Activated T-helper 1 cell treated with Interleukin-2 at 50 U/mL for 16 hours (primary cell): ENCODE data around the gene RUSC1.
"Not testable (repeated sequence)": the region's sequence is repeated elsewhere in the genome, so short reads cannot be mapped to it uniquely, and the experiment has no call there.

Experiments used
- DNase-seq: peaks from one replicate; pipeline ENCODE4 v3.0.0-alpha.2; 2020; ENCODE audit warnings: low read depth

Gene RUSC1

DNA sequence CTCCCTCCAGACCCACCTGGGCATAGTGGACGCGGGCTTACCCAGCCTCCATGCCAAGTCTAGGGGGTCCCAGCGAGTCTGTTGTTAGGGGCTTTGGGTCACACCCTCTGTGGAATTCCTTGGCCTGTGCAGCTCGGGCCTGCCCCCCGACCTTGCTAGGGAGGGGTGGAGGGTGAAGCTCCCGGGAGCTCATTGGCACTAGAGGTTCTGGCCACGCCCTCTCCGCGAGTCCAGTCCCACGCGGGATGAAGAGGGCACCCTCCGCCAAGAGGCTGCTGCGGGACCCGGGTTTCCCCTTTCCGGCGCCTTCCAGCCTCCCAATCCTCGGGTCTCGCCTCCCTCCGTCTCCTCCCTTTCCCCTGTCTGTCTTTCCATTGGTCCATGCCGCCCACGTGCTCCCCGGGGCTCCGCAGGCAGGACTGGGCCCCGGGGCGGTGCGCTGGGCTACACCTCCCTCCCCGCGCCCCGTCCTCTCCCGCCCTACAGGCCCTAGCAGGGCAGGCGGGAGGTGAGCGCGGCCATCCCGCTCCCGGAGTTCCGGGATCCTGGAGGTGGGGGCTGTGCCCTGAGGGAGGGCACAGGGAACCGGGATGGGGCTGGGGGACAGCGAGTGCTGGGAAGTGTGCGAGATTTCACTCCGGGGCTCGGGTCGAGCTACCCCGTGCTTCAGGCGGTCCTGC is 3.5 kb downstream of the RUSC1 start:
- peak; percentile 78 for DNase-seq

DNA sequence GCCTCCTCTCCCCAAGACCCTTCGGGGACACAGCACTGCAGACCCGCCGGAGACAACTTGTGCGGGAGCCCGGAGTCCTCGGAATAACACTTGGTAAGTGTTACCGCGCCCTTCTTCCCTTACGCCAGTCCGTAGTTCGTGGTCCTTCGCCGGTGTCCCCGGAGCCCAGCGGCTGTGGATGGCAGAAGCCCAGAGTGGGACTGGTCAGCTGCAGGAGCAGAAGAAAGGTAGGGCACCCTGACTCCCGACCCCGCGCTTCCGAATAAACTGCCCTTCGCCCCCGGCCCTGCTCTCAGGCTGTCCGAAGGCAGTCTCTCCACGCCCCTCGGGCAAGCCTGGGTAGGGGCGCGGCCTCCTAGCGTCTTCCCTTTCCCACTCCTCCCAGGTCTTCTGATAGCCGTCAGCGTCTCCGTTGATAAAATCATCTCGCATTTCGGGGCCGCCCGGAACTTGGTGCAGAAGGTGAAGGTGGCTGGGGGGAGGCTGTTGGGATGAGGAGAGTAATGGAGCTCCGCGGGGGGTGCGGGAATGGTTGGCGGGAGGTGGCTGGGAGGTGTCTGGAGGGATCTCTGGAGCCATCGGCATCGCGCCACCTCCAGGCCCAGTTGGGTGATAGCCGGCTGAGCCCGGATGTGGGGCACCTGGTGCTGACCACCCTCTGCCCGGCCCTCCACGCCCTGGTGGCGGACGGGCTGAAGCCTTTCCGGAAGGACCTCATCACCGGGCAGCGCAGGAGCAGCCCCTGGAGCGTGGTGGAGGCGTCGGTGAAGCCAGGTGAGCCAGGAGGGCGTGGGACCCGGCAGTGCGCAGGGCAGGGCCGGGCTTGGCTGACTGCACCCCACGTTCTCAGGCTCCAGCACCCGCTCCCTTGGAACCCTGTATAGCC is 4.3 kb downstream of the RUSC1 start:
- DNase-seq, result no peak

DNA sequence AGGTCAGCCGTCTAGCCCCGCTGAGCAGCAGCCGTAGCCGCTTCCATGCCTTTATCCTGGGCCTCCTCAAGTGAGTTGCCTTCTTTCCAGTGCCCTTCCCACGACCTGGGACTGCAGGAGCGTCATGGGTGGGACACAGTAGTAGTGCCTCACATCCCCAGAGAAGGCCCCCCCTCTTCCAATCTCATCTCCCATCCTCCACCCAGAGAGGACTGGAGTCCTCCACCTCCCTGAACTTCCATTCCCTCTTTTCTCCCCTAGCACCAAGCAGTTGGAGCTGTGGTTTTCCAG is 4.9 kb downstream of the RUSC1 start:
- DNase-seq, result no peak

DNA sequence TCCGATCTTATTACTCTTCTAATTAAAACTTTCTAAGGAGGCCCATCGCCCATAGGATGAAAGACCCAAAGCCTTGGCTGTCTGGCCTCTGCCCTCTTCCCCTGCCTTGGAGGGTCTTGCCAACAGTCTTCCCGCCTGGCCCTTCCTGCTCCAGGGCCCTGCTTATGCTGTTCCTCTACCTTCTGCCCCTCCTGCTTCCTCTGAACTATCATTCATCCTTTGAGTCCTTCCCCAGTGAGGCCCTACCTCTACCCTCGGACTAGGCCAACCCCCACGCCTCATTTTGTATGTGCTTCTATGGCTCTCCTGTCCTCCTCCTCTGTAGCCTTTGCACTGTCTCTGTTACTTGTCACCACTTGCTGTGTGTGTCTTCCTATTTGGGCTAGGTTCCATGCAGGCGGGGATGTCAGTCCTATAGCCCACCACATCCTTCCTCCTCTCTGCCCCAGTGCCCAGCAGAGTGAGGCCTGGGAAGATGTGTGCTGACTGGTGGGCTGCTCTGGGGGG is 5.4 kb downstream of the RUSC1 start:
- DNase-seq, result no peak

DNA sequence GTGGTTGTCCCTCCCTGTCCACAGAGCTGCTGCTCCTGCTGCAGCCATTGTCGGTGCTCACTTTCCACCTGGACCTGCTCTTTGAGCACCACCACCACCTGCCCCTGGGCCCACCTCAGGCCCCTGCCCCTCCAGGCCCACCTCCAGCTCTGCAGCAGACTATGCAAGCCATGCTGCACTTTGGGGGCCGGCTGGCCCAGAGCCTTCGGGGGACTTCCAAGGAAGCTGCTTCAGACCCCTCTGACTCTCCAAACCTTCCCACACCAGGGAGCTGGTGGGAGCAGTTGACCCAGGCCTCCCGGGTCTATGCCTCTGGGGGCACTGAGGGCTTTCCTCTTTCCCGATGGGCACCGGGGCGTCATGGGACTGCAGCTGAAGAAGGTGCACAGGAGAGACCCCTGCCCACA is 5.9 kb downstream of the RUSC1 start:
- no peak for DNase-seq

DNA sequence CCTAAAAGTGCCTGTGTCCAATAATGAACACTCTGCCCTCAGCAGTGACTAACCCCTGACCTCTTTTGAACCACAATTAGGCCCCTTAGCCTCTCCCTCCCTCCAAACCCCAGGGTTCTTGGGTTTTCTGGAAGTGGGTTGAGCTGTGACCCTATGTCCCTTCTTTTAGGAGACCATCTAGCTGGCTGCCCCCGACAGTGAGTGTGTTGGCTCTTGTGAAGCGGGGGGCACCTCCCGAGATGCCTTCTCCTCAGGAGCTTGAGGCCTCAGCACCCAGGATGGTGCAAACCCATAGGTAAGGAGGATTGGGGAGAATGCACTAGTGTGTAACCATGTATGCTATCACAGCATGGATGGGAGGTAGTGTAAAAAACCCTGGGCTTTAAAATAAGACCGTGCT is 7.3 kb downstream of the RUSC1 start:
- no peak for DNase-seq

DNA sequence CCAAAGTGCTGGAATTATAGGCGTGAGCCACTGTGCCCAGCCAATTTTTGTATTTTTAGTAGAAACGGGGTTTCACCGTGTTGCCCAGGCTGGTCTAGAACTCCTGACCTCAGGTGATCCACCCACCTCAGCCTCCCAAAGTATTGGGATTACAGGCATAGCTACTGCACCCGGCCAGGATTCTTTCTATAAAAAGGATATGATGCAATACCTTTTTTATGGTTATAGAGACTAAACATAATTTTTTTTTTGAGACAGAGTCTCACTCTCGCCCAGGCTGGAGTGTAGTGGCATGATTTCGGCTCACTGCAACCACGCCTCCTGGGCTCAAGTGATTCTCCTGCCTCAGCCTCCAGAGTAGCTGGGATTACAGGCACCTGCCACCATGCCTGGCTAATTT is 8.2 kb downstream of the RUSC1 start:
- not testable (repeated sequence) for DNase-seq

DNA sequence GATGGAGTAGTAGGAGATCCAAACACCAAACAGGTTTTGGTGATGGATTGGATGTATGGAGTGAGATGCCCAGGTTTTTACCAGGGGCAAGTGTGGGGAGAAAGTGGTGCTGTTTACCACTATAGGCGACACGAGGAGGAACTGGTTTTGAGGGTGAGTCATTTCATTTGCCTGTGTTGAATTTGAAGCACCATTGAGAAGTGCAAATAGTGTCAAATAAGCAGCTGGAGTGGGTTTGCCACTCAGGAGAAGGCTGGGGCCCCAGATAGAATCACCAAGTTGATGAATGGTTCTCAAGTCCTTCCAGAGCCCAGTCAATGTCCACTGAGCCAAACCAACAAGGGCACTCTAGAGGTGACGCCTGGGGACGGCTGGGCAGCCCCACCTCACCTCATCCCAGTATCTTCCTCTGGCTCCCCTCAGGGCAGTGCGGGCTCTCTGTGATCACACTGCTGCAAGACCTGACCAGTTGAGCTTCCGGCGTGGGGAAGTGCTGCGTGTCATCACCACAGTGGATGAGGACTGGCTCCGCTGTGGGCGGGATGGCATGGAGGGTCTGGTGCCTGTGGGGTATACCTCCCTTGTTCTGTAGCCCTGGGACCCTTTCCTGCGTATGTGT is 9.4 kb downstream of the RUSC1 start:
- no peak for DNase-seq

DNA sequence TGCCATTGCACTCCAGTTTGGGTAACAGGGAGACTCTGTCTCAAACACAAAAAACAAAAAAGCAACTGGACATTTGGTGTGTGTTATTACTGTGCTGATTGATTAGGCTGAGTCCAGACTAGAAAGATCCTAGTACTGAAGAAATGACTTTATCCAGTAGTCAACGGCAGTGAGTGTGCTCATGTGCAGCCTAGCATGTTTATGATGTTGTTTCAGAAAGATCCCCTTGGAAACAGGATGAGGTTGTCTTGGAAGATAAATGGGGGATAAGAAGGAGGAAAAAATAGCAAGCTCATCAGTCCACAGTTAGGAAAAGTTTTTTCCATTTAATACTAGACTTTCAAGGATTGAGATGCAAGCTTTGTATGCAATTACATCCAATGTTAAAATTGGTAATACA is 14.3 kb downstream of the RUSC1 start:
- DNase-seq, result no peak

DNA sequence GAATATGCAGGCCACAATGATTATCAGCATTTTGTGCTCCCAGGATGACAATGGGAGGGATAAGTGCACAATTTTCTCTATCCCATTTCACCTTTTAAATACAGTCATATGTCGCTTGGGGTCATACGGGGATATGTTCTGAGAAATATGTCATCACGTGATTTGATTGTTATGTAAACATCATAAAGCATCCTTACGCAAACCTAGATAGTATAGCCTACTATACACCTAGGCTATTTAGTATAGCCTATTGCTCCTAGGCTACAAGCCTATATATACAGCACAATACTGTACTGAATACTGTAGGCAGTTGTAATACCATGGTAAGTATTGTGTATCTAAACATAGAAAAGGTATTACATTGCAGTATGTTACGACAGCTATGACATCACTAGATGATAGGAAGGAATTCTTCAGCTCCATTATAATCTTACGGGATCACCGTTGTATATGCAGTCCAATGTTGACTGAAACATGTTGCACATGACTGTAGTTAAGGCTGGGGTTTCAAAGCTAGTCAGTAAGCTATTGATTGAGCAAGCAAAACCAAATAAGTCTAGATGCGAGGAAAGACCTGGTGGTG is 18.9 kb downstream of the RUSC1 start:
- DNase-seq, result no peak

DNA sequence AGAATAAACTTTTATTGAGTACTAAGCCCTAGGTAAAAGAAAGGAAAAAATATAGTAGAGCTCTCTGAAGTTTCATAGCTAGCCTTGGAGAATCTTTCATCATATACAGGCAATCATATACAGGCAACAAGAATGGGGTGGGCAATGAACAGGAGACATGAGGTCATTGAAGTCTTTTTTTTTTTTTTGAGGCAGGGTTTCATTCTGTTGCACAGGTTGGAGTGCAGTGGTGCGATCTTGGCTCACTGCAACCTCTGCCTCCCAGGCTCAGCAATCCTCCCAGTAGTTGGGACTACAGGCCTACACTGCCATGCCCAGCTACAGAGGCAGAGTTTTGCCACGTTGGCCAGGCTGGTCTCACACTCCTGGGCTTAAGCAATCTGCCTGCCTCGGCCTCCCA is 22.1 kb downstream of the RUSC1 start:
- no peak for DNase-seq

DNA sequence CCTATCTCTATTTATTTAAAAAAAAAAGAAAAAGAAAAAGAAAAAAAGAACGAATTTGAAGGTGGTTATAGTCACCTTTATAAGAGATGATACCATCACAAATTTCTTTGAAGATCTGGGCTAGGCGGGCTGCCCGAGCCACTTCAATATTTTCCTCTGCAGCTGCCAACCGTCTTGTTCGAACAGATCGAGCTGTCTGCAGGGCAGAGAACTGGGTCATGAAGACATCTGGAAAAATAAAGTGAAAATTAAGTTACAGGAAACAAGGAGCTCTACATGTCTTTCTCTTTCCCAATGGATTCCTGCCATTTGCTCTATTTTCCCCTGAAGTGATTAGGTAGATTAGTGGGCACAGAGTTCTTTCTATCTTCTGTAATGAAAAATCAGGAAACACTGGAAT is 31.9 kb downstream of the RUSC1 start:
- DNase-seq, result no peak

DNA sequence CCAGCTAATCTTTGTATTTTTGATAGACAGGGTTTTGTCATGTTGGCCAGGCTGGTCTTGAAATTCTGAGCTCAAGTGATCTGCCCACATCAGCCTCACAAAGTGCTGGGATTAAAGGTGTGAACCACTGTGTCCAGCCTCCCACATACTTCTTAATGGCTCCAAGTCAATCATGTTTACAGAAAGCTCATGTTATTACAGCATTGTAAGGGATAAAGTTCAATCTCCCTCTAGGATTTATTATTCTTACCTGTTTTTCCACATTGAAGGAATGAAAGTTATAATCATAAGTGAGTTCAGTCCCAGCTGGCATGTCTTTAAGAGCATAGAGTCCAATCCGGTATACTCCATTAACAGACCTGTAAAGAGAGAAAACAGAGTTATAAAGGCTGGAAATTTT is 39.4 kb downstream of the RUSC1 start:
- DNase-seq, result no peak

DNA sequence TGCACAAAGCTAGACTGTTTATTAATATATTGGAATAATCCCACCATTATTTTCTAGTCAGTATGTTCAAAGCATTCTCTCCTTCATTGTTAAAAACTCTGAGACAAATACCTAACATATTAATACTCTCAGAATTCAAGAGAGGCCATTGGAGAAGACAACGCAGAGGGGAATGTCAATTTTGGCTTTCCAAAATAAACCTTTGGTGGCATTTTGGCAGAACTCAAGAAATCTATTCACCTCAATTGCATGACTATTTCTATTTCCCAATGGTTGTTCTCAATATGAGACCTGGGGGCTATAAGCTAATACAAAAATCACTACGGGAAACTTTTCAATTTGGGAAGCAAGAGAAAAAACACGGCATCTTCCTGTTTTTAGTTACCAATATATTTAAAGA is 58.5 kb downstream of the RUSC1 start:
- DNase-seq, result no peak

DNA sequence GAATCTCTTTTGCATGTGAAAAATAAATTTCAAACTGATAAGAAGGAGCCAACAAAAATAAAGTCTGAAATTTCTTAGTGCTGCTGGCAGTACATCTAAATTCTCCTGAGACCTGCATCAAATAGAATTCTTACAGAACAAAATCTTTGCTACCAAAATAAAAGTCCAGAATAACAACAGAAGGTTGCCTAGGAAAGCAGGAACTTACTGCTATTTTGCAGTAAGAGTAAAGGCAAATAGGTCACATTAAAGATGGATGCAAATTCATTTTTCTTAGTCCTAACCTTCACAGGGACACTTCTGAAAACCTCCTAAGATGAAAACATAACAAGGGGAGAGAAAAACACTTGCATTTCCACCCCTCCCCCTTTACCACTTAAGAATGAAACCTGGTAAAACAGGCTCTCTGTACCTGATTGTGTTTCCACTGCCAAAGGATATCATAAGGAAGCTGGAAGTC is 59.0 kb downstream of the RUSC1 start:
- no peak for DNase-seq
